NCI-H2107 treated with DMSO at 0.1 percent for 48 hours (cell line): ENCODE data around the gene CTIF.
A peak's percentile ranks its signal among the peaks of the same experiment; 100 is the strongest.
"Not testable (repeated sequence)": the region's sequence is repeated elsewhere in the genome, so short reads cannot be mapped to it uniquely, and the experiment has no call there.

Source experiments
- DNase-seq: peaks from one replicate; lab custom pipeline; 2025; ENCODE audit not compliant: unreplicated experiment; lab: John Stamatoyannopoulos, UW

Gene CTIF

GRCh38 chr18:48638896-48639771, 100.3 kb downstream of the CTIF start:
- DNase-seq, result no peak

- no peak for DNase-seq
Measured at GRCh38 chr18:48639772-48640432, 101.1 kb downstream of the CTIF start.

- DNase-seq, result no peak
Measured at GRCh38 chr18:48640566-48641270, 101.9 kb downstream of the CTIF start.

- DNase-seq, result no peak
Measured at GRCh38 chr18:48641981-48642380, 103.2 kb downstream of the CTIF start.

GRCh38 chr18:48642503-48642902, 103.7 kb downstream of the CTIF start:
- DNase-seq, result no peak

GRCh38 chr18:48643262-48643661, 104.4 kb downstream of the CTIF start:
- no peak for DNase-seq

GRCh38 chr18:48644029-48644428, 105.2 kb downstream of the CTIF start:
- DNase-seq, result no peak

- DNase-seq, result no peak
Measured at GRCh38 chr18:48645427-48646002, 106.7 kb downstream of the CTIF start.

GRCh38 chr18:48646976-48647375, 108.1 kb downstream of the CTIF start:
- DNase-seq, result no peak

GRCh38 chr18:48649231-48649630, 110.4 kb downstream of the CTIF start:
- no peak for DNase-seq

- DNase-seq, result not testable (repeated sequence)
Measured at GRCh38 chr18:48654591-48654990, 115.8 kb downstream of the CTIF start.

- no peak for DNase-seq
Measured at GRCh38 chr18:48655508-48655907, 116.7 kb downstream of the CTIF start.

GRCh38 chr18:48656176-48656575, 117.3 kb downstream of the CTIF start:
- no peak for DNase-seq

GRCh38 chr18:48656582-48656981, 117.8 kb downstream of the CTIF start:
- DNase-seq, result no peak

GRCh38 chr18:48657447-48658120, 118.8 kb downstream of the CTIF start:
- DNase-seq, result peak; percentile 66

- DNase-seq, result no peak
Measured at GRCh38 chr18:48658721-48659120, 119.9 kb downstream of the CTIF start.

- no peak for DNase-seq
Measured at GRCh38 chr18:48659188-48660009, 120.6 kb downstream of the CTIF start.

GRCh38 chr18:48660346-48661228, 121.8 kb downstream of the CTIF start:
- DNase-seq, result no peak

GRCh38 chr18:48661421-48661820, 122.6 kb downstream of the CTIF start:
- DNase-seq, result no peak
